Ramos (cell line): ENCODE measurements around the gene TENM4.

Experiments
- in situ Hi-C: fragments of 300-500 bp; cut with MboI; formaldehyde crosslinking; loops from one replicate; pipeline ENCODE4 v1.14.3; 2022; ENCODE audit warnings: low sequenced_read_pairs; ENCODE audit not compliant: unreplicated experiment

TENM4 gene

DNA sequence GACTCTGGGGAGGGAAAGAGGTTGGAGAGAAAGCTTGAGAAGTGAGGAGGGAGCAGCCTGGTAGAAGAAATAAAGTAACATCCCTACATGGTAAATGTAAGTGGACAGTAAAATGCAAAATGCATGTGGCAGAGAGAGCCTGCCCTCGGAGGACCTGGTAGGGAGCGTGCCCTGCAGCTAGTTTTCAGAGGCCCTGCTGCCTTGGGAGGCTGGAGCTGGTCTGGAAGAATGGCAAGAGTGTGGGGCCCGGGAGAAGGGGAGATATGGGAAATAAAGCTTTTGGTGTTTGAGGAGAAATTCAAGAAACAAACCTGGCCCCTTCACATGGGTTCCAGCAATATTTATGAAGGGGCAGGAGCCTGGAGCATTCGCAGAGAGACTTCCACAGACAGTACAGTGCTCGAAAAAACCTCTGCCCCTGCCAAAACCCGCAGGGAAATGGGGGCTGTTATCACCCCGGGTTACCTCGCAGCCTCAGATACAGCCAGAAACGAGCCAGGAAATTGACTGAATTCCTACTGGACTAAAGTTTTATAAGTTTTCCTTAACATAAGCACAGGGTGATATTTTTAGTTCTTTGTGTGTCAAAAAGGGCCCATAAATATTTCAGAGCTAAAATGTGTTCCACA, 363.0 kb downstream of the TENM4 start:
- in situ Hi-C loops, result no loop called here

DNA sequence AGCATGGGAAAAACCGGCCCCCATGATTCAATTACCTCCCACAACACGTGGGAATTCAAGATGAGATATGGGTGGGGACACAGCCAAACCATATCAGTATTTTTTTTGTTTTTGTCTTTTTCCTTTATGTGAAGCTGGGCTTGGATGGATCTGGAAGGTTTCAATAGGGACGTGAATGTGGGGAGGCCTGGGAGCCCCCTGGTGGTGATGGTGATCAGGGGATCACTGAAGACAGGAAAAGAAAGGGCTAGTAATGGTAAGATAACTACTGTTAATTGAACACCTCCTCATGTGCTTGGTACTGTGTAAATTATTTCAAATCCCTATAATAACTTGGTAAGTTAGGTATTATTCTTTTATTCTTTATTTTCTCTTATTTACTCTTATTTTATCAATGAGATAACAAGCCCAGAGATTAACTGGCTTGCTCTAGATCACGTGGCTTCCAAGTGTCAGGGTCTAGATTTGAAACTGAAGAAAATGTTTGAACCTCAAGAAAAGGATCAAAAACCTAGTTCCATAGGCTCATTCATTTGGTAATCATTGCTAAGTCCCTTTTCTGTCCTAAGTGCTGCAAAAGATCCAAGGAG, 364.2 kb downstream of the TENM4 start:
- in situ Hi-C loops, result no loop called here

DNA sequence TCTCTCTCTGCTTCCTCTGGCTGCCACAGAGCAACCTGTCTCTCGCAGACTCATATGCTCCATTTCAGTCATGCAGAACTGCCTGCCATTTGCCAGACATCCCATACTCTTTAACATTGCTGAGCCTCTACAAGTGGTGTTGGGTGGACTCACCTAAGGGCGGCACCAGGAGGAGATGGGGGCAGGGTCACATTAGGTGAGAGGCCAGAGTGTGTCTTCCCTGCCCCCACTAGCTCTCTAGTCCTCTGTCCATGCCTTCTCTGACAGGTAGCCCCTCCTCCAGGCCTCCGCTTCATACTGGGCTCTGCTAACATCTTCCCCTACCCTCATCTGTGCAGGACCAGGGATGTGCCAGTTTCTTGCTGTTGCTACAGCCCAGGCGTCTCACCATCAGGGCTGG, 366.3 kb downstream of the TENM4 start:
- in situ Hi-C loops, result no loop called here

DNA sequence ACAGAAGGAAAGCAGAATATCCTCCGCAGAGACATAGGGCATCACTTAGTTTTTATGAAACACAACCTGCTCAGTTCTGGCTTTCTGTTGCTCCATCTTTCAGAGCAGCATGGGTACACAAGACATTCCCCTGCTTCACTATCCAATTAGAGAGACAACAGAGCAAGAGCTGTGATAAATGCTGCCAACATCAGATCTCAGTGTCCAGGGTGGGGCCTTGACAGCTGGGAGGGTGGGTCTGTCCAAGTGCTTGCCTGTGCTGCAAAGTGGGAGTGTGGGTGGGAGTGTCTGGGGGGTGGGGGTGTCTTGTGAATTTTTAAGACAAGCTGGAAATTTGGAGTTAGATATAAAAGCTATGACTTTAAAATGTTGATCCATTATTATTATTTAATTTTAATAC, 369.6 kb downstream of the TENM4 start:
- in situ Hi-C loops, result no loop called here

DNA sequence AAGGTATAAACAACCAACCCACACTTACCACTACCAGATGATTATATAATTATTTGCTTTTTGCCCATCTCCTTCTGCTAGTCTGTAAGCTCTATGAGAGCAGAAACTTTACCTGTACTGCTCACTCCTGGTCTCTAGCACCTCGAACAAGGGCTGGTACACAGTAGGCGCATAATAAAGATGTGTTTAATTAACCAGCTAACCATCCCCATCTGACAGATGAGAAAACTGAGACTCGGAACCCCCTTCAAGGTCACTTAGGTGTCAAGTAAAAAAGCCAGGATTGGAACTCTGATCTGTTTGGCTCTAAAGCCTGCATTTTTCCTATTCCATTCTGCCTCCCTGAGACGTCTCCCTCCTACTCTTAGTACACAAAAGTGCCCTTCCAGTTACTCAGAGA, 370.3 kb downstream of the TENM4 start:
- in situ Hi-C loops, result no loop called here

DNA sequence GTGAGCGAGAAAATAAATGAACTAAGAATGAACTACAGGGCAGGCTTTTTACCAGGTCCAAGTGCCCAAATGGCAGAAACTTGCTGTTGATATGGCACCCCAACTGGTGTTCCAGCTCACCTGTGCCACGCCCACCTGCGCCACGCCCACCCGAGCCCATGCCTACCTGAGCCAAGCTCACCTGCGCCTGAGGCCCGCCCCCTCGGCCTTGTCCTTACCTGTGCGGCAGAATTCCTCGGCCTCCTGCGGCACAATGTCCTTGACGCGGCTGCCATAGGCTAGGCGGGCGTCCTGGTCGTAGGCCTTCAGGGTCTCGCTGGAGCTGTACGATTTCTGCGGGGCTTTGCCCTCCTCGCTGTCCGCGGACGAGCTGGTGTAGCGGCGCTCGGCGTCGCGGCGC, 371.3 kb downstream of the TENM4 start:
- in situ Hi-C loops, result no loop called here

DNA sequence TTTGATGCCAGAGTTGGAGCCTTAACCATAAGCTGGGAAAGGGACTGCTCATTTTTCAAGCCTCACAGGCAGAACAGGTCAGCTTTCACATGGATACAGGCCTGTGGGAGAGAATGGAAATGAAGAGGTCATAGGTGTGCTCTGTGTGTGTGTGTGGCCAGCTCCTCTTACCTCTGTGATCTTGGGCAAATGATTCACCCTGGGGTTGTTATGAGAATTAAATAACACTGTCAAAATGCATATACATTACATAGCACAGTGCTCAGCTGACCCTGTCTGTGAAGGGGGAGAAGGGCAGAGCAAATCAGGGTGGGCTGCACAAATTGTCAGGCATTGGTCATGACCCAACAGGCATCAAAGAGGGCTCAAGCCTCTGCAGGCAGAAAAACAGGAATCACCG, 372.5 kb downstream of the TENM4 start:
- in situ Hi-C loops, result no loop called here

DNA sequence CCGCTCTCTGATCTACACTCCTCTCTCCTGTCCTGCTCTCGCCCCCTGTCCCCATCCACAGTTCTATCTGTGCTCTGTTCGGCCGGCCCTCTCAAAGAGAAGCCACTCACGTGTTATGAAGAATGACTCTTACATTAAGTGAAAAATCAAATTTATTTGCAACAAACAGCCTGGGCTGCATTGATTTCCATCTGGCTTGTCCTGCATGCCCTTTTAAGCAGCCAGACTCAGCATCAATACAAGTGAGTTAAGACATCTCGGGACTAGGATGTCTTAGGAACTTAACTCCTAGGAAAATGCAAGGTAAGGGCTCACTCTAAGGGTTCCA, 373.5 kb downstream of the TENM4 start:
- in situ Hi-C loops, result no loop called here

DNA sequence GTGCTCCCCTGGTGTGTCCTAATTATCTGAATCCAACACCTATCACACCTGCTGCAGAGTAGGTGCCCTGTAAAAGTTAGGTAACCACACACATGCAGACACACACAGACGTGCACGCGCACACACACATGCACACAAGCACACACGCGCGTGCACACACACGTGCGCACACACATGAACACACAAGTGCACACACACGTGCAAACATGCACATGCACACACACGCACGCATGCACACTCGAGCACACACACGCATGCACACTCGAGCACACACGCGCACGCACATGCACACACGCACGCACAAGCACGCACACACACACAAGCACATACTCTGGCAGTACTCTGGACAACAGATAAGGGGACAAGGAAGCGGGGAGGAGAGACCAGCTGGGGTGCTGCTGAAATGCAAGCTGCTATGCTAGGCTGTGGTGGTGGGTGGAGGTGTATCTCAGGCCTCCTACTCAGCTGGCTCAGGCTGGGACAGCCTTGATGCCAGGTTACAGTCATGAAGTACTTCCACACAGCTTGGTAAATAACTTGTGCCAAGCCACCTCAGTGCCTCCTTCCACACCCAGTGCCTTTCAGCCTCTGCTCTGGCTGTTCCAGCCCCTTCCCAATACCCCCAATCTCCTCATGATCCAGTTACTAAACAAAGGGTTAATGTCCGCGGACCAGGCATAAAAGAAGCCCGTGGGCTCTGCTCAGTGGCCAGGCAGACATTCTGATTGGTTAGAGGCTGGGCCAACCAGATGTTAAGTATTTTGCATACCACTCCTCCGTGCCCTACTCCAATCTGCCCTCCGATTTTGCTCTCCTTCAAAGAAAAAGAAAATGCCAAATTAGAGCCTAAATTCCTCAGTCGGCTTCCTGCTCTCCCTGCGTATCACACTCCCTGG, 374.1 kb downstream of the TENM4 start:
- in situ Hi-C loops, result no loop called here

DNA sequence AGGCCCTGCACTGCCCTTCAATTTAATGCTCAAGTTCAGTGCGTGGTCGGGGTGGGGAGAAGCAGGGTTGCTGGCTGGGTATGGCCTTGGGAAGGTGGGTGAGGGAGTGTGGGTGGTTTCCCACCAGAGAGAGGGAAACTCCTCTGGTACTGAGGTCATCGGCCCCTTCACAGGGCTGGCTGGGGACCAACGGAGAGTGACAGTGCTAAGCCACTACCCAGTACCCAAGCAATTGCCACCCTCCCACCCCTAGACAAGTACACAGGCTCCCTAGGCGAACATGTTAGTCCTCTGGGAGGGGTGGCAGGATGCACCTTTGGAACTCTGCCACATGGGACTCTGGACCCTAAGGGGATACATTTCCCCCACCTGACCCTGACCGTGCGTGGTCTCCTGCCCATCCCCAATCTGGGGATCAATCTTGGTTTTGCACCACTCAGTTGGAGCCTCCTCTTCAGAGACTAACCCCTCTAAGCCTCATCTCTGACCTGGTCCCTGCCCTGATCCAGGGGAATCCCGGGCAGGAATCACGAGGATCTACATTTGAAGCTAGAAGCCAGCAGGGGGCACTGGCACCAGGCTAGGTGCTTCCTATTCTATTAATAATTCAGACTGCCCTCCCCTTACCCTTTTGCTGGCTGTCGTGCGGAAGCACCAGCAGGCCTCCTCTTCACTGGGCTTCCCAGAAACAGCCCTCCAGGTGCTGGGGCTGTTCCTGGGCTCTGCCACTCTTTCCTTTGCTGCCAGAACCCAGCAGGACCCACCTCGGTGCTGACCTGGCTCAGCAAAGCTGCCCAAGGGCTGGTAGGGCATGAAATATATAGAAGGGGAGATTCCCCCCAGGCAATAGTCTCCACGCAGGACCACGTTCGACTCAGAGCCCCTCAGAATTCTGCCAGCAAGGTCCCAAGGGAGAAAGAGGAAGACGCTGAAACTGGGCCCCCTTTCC, 377.7 kb downstream of the TENM4 start:
- in situ Hi-C loops, result no loop called here

DNA sequence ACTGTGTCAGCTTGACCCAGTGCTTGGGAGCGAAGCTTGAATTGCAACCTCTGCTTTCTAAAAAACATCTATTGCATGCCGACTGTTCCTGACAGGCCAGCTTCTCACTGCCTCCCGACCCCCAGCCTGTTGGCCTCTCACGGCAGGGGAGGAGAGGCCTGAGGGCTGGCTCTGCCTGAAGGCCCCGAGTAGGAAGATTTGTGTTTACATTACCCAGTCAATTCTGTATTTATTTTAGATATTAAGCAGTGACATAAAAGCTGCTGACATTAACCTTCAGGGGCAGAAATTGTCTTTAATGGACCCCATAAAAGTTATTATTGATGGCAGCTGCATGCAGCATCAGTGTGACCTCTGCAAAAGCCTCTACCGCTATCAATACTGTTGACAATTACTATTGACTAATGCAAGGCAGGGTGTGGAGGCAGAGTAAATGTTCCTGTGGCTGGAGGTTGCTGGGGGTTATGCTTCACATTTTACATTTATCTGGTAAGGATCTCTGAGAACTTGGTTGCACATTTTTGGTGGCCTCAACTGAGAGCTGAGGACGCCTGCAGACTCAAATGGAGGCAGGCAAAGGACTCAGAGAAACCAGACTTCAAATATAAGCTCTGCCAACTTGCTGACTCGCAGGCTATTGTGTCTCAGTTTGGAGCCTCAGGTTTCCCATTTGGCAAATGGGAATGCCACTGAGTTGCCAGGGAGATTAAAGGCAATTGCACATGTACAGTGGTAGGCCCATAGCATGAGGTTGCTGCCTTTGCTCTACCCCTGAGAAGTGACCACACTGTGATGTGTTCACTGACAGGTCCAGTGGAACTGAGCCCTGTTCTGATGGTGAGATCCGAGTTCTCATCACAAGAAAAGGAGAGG, 380.5 kb downstream of the TENM4 start:
- in situ Hi-C loops, result no loop called here

DNA sequence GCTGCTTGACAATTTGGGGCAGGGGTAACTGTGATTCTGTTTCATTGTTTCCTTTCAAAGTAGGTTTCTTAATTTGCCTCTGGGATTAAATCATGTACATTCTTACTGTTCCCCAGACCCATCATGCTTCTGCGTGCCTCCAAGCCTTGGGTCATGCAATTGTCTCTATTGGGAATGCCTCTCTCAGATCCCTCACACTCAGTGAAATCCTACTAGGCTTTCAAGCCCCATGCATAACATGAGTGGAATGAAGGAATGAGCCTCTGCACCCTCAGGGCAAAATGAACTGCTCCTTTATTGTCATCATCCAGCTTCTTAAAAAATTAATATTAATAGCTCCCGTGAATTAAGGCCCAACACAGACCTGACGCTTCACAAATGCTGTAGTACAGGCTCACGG, 381.7 kb downstream of the TENM4 start:
- in situ Hi-C loops, result no loop called here

DNA sequence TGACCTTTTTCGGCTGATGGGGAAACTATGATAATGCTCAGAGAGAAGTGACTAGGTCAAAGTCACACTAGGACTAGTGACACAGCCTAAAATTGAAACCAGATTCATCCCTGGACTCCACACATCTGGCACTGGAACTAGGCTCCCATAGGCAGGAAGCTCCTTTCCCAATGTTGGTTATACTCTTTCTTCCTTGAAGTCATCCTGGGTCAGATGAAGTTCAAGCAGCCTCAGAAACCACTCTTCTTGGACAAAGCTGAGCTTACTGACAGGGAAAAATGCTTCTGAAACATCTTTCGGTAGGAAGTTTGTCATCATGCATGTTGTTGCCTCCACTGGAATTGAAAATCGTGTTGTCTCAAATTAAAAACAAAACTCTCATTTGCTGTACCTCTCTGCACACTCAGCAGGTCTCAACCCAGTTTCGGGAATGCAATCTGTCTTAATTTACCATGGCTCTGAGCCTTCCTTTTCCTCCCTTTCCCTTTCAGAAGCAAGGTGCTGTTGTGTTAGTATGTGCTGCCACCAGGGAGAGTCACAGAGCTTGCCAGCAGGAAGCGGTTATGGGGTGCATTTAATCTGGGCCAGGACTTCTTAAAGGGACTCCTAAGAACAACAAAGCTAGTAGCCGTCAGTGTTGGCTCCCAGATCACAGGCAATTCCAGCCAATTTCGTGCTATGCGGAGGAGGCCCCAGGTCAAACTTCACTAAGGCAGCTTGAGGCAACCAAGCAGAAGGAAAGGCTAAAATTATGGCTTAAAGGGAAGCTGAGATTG, 384.8 kb downstream of the TENM4 start:
- in situ Hi-C loops, result no loop called here

DNA sequence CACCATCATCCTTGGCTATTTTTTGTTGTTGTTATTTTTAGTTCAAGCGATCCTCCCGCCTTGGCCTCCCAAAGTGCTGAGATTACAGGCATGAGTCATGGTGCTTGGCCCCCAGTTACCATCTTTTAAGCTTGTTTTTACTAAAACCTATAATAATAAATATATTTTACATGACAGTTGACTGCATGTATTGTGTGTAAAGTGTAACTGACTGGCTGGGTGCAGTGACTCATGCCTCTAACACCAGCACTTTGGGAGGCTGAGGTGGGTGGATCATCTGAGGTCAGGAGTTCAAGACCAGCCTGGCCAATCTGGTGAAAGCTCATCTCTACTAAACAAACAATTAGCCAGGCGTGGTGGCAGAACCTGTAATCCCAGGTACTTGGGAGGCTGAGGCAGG, 386.2 kb downstream of the TENM4 start:
- in situ Hi-C loops, result no loop called here

DNA sequence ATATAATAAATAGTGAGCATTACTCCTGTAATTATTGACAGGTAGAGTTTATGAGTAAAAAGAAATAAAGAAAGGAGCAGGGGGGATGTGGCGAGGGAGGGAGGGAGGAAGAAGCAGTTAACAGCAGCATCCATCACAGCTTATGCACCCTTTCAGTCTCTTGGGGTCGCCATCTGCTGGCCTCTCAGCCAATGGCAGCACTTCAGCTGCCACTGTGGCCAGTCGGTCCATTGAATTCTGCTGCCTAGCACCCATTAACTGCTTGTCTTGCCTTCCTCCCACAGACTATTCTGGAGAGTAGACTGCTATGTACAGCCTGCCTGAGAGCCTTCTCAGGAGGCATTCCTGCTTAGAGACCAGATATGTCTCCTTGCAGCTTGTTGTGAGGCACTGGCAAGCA, 388.3 kb downstream of the TENM4 start:
- in situ Hi-C loops, result no loop called here

DNA sequence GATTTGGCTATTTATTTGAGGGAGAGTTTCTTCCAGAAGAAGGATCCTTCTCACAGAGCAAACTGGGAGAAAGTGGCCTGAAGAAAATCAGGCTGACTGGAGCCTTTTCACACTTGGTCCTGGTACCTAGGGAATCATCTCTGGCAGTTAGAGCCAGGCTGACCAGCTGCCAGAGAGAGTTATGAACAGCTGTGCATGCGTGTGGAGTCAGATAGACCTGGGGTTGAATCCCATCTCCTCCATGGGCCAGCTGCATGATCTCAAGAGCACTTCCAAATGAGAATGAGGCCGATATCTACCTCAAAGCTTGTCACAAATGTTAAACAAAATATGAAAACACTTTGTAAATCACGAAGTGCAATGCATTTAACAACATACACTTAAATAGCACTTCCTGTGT, 390.0 kb downstream of the TENM4 start:
- in situ Hi-C loops, result no loop called here

DNA sequence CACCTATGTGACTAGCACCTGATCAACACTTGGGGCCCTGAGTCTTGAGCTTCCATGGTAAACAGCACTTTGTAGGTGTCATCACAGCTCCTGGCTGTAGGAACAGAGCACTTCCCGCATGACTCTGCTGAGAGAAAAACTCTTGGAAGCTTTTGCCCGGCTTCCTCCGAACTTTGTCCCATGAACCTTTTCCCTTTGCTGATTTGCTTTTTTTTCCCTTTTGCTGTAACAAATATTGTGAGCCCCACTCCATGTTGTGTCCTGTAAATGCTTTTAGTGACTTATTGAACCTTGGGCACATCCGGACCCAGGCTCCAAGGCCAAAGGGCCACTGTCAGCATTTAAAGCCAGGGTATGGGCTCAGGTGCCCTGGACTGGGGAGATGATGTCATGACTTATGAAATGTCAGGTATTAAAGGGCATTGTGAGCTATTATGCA, 391.1 kb downstream of the TENM4 start:
- in situ Hi-C loops, result no loop called here

DNA sequence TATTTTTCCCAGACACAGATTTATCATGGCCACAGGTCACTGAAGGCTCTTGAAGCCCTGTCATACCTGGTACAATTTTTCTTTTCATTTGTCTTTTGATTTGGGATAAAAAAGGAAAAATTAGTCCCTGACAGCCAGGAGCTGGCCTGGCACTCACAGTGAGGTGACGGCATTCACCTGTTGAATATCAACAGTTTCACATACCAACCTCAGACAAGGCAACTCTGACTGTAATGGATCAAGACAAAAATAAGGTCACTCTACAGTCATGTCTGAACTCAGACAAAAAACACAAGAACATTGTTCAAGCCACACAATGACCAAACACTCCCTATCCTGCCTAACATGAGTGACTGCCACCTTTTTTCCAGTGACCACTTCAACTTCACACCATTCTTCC, 392.9 kb downstream of the TENM4 start:
- in situ Hi-C loops, result no loop called here

DNA sequence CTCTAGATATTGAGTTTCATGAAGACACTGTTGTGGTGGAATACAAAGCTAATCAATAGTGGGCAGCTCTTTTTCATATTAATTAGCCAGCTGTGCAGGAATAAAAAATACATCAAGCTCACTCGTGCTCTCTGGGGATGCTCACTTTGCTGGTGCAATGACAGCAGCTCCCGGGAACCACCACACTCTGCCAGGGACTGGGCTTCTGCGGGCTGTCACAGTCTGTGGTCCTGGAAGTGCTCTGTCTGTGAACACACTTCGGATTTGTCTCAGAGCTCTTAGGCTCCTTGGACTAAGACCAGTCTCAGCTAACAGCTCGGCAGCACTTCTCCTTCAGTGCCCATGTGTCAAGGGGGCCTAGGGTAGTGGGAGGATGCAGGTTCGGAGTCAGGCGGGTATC, 393.5 kb downstream of the TENM4 start:
- in situ Hi-C loops, result no loop called here
